Esophagus (tissue), 2 donors: ENCODE measurements around the gene CDCP1. TPM values are rescaled to one million over a fixed set of nuclear protein-coding genes. Genes with fewer than 3 reads are reported as not detected.

Experiments
- H3K27ac ChIP-seq, 2 donors: one replicate each; pipeline ENCODE4 v1.5.1; 2013; ENCODE audit warnings: low read depth in 2 of 2, mild to moderate bottlenecking in 2 of 2, inconsistent platforms in 1 of 2, low read length in 1 of 2, moderate library complexity in 1 of 2
- H3K27me3 ChIP-seq, 2 donors: one replicate each; pipeline ENCODE4 v1.6.1; 2013; ENCODE audit warnings: low read length in 2 of 2, control low read depth in 1 of 2, mild to moderate bottlenecking in 1 of 2; ENCODE audit not compliant: insufficient read depth in 2 of 2, control insufficient read depth in 1 of 2
- H3K36me3 ChIP-seq, 2 donors: one replicate each; pipeline ENCODE4 v1.6.1; 2013; ENCODE audit warnings: low read length in 1 of 2; ENCODE audit not compliant: control insufficient read depth in 2 of 2, insufficient read depth in 2 of 2
- H3K4me1 ChIP-seq, 2 donors: one replicate each; pipeline ENCODE4 v1.6.1; 2013; ENCODE audit warnings: low read length in 1 of 2; ENCODE audit not compliant: control insufficient read depth in 2 of 2, insufficient read depth in 2 of 2
- H3K4me3 ChIP-seq, 2 donors: one replicate each; pipeline ENCODE4 v1.5.1; 2013; ENCODE audit warnings: low read length in 2 of 2, mild to moderate bottlenecking in 2 of 2, low read depth in 1 of 2, moderate library complexity in 1 of 2
- H3K9me3 ChIP-seq, 2 donors: one replicate each; pipeline ENCODE4 v1.6.1; 2013; ENCODE audit warnings: mild to moderate bottlenecking in 2 of 2, low read depth in 1 of 2, low read length in 1 of 2, moderate library complexity in 1 of 2; ENCODE audit not compliant: control insufficient read depth in 2 of 2, insufficient read depth in 1 of 2
- WGBS, 2 donors: extraction: QIAGEN DNeasy Blood & Tissue Kit; methylation state at CpG; one replicate each; pipeline ENCODE4 v1.1.7; 2013; 5-methylcytosine and 5-hydroxymethylcytosine counted together
- polyA plus RNA-seq, 2 donors: library from polyadenylated mRNA; stranded (reverse); fragments of 200-250 nt; gene quantifications; one replicate each; pipeline ENCODE4 v1.2.3, GENCODE V29; 2013
- donor health status: healthy with polysubstance abuse.
- donor health status: Bipolar disorder and iron deficiency.

The CDCP1 gene
- polyA plus RNA-seq, 2 donors, result 21.0 to 24.3 TPM

- Histone ChIP-seq H3K27me3 (no peaks in the 10 kb centered on the region), H3K36me3 (no peaks in the 10 kb centered on the region), H3K9me3 (no peaks in the 10 kb centered on the region), H3K27ac (peak overlapping the region; percentile 86 to 92), H3K4me3 (no peak overlapping the region), H3K4me1 (peaks cover 0 to 12% of the 10 kb centered on the region in 2 donors)
- 53 to 61% methylated on average over 2 of the region's 2 CpGs for WGBS, 2 donors
Measured at GRCh38 chr3:45119824-45120358, 26.3 kb downstream of the CDCP1 start.

- no peak overlapping the region for H3K4me3 ChIP-seq
- H3K36me3 ChIP-seq, result no peaks in the 10 kb centered on the region
- H3K4me1 ChIP-seq, result peaks cover 0 to 6% of the 10 kb centered on the region in 2 donors
- WGBS, 2 donors, result 47 to 76% methylated on average over 4 of the region's 4 CpGs
- no peaks in the 10 kb centered on the region for H3K27me3 ChIP-seq
- no peaks in the 10 kb centered on the region for H3K9me3 ChIP-seq
- H3K27ac ChIP-seq, result peak overlapping the region in 1 of 2 donors; percentile 92
Measured at GRCh38 chr3:45119376-45119775, 26.8 kb downstream of the CDCP1 start.

- Histone ChIP-seq H3K27ac (peak overlapping the region in 1 of 2 donors; percentile 37), H3K9me3 (no peaks in the 10 kb centered on the region), H3K27me3 (no peaks in the 10 kb centered on the region), H3K4me3 (no peak overlapping the region), H3K36me3 (no peaks in the 10 kb centered on the region), H3K4me1 (peaks cover 0 to 4% of the 10 kb centered on the region in 2 donors)
- 31 to 59% methylated on average over 2 of the region's 2 CpGs for WGBS, 2 donors
Measured at GRCh38 chr3:45118615-45119071, 27.5 kb downstream of the CDCP1 start.

GRCh38 chr3:45116350-45116749, 29.8 kb downstream of the CDCP1 start:
- Histone ChIP-seq H3K4me1 (peaks cover 0 to 4% of the 10 kb centered on the region in 2 donors), H3K9me3 (no peaks in the 10 kb centered on the region), H3K27ac (no peak overlapping the region), H3K36me3 (peaks cover 5% of the 10 kb centered on the region in 2 donors), H3K4me3 (no peak overlapping the region), H3K27me3 (no peaks in the 10 kb centered on the region)
- WGBS, 2 donors, result 77 to 81% methylated on average over 4 of the region's 4 CpGs

GRCh38 chr3:45113625-45114050, 32.5 kb downstream of the CDCP1 start:
- H3K27ac ChIP-seq, result peak overlapping the region; percentile 22 to 47
- H3K9me3 ChIP-seq, result no peaks in the 10 kb centered on the region
- WGBS, 2 donors, result 50 to 69% methylated on average over 6 of the region's 6 CpGs
- H3K4me3 ChIP-seq, result no peak overlapping the region
- H3K36me3 ChIP-seq, result peaks cover 11 to 13% of the 10 kb centered on the region in 2 donors
- H3K27me3 ChIP-seq, result no peaks in the 10 kb centered on the region
- no peaks in the 10 kb centered on the region for H3K4me1 ChIP-seq

- WGBS, 2 donors, result 49 to 54% methylated on average over 4 of the region's 4 CpGs
- H3K27ac ChIP-seq, result no peak overlapping the region
Measured at GRCh38 chr3:45112939-45113338, 33.2 kb downstream of the CDCP1 start.

GRCh38 chr3:45110509-45110833, 35.7 kb downstream of the CDCP1 start:
- peak overlapping the region in 1 of 2 donors; percentile 15 for H3K27ac ChIP-seq
- 86 to 87% methylated on average over 10 of the region's 10 CpGs for WGBS, 2 donors
- H3K27me3 ChIP-seq, result no peaks in the 10 kb centered on the region
- H3K9me3 ChIP-seq, result no peaks in the 10 kb centered on the region
- H3K4me3 ChIP-seq, result no peak overlapping the region
- no peaks in the 10 kb centered on the region for H3K4me1 ChIP-seq
- peaks cover 13 to 21% of the 10 kb centered on the region in 2 donors for H3K36me3 ChIP-seq

More at GRCh38 chr3:45112939-45113338, 33.2 kb downstream of the CDCP1 start:
- Histone ChIP-seq H3K4me1 (no peaks in the 10 kb centered on the region), H3K9me3 (no peaks in the 10 kb centered on the region), H3K36me3 (peaks cover 11 to 13% of the 10 kb centered on the region in 2 donors), H3K27me3 (no peaks in the 10 kb centered on the region), H3K4me3 (no peak overlapping the region)

- Histone ChIP-seq H3K36me3 (peaks cover 13 to 21% of the 10 kb centered on the region in 2 donors), H3K4me3 (no peak overlapping the region), H3K4me1 (no peaks in the 10 kb centered on the region), H3K27me3 (no peaks in the 10 kb centered on the region), H3K27ac (peak overlapping the region in 1 of 2 donors; percentile 37), H3K9me3 (no peaks in the 10 kb centered on the region)
- 70 to 81% methylated on average over 7 of the region's 7 CpGs for WGBS, 2 donors
Measured at GRCh38 chr3:45109771-45110508, 36.2 kb downstream of the CDCP1 start.

GRCh38 chr3:45106874-45107273, 39.3 kb downstream of the CDCP1 start:
- Histone ChIP-seq H3K36me3 (peaks cover 8 to 16% of the 10 kb centered on the region in 2 donors), H3K9me3 (no peaks in the 10 kb centered on the region), H3K4me1 (no peaks in the 10 kb centered on the region), H3K27ac (no peak overlapping the region), H3K27me3 (no peaks in the 10 kb centered on the region), H3K4me3 (no peak overlapping the region)
- WGBS, 2 donors, result 97 to 100% methylated on average over 2 of the region's 2 CpGs
